Gastrocnemius medialis (tissue), 4 donors: ENCODE results near the gene FNDC1.

Source experiments
- CTCF ChIP-seq, 5 experiments: fragments of 450-650 bp in 3 of 5; fragments of 200-600 bp in 2 of 5; sonication (generic) in 2 of 5; IDR thresholded peaks in 4 of 5; conservative IDR thresholded peaks in 1 of 5; 1 replicate in 4 of 5; 2 replicates in 1 of 5; pipeline ENCODE4 v1.5.1; 2016 to 2019; ENCODE audit warnings: antibody characterized with exemption in 5 of 5, mild to moderate bottlenecking in 3 of 5, moderate library complexity in 3 of 5
- POLR2A ChIP-seq, 2 donors: fragments of 450-650 bp; IDR thresholded peaks; one replicate each; pipeline ENCODE4 v1.6.1; 2017; ENCODE audit warnings: antibody characterized with exemption in 2 of 2, mild to moderate bottlenecking in 2 of 2, moderate library complexity in 2 of 2

- no peak for TF ChIP-seq CTCF (IDR thresholded peaks at IDR 0.05 in 4 of 5, conservative IDR thresholded peaks at IDR 0.05 in 1 of 5)
- TF ChIP-seq POLR2A (IDR thresholded peaks at IDR 0.05), result no peak
Observed at GRCh38 chr6:159128978-159129377, 40.2 kb upstream of the FNDC1 start.
